H9 (cell line): ENCODE results near the gene ZNF425. TPM values are rescaled to one million over a fixed set of nuclear protein-coding genes. Genes with fewer than 3 reads are reported as not detected.

Experiments used
- DNase-seq: peaks from one replicate; pipeline ENCODE4 v3.0.0-alpha.2; 2017
- H2AFZ ChIP-seq: one replicate; pipeline ENCODE4 v1.6.1; 2013; ENCODE audit warnings: mild to moderate bottlenecking, low read length, control low read depth, moderate library complexity
- H2AK5ac ChIP-seq: 2 replicates; pipeline ENCODE4 v1.6.1; 2013; ENCODE audit warnings: low read length, control low read depth, mixed read lengths; ENCODE audit not compliant: insufficient read length
- H2BK120ac ChIP-seq: one replicate; pipeline ENCODE4 v1.6.1; 2013; ENCODE audit warnings: low read depth, mild to moderate bottlenecking, low read length, control low read depth, inconsistent platforms; ENCODE audit not compliant: poor library complexity, severe bottlenecking
- H2BK12ac ChIP-seq: 2 replicates; pipeline ENCODE4 v1.6.1; 2013; ENCODE audit warnings: low read length, control low read depth, mixed read lengths, low read depth; ENCODE audit not compliant: insufficient read length
- H2BK15ac ChIP-seq: 2 replicates; pipeline ENCODE4 v1.6.1; 2013; ENCODE audit warnings: low read depth, low read length, control low read depth
- H2BK20ac ChIP-seq: one replicate; pipeline ENCODE4 v1.6.1; 2013; ENCODE audit warnings: low read depth, mild to moderate bottlenecking, low read length, control low read depth, inconsistent platforms; ENCODE audit not compliant: poor library complexity, severe bottlenecking
- H2BK5ac ChIP-seq: 2 replicates; pipeline ENCODE4 v1.6.1; 2013; ENCODE audit warnings: low read length, control low read depth, mixed read lengths; ENCODE audit not compliant: insufficient read length
- H3K14ac ChIP-seq: 2 replicates; pipeline ENCODE4 v1.6.1; 2013; ENCODE audit warnings: low read length, control low read depth; ENCODE audit not compliant: insufficient read depth
- H3K18ac ChIP-seq: 2 replicates; pipeline ENCODE4 v1.6.1; 2013; ENCODE audit warnings: low read depth, mild to moderate bottlenecking, mixed read lengths, low read length, control low read depth; ENCODE audit not compliant: insufficient read length
- H3K23ac ChIP-seq: 2 replicates; pipeline ENCODE4 v1.6.1; 2013; ENCODE audit warnings: low read length, control low read depth, mixed read lengths, low read depth; ENCODE audit not compliant: insufficient read length
- H3K23me2 ChIP-seq: 2 replicates; pipeline ENCODE4 v1.6.1; 2013; ENCODE audit warnings: low read depth, mild to moderate bottlenecking, mixed read lengths, low read length, control low read depth; ENCODE audit not compliant: insufficient read length, poor library complexity, severe bottlenecking
- H3K27ac ChIP-seq: 2 replicates; pipeline ENCODE4 v1.5.1; 2013; ENCODE audit warnings: low read length, control low read depth, mixed read lengths, low read depth; ENCODE audit not compliant: insufficient read length
- H3K27me3 ChIP-seq: 2 replicates; pipeline ENCODE4 v1.6.1; 2013; ENCODE audit warnings: low read length, control low read depth, inconsistent platforms; ENCODE audit not compliant: insufficient read depth
- H3K4ac ChIP-seq: 2 replicates; pipeline ENCODE4 v1.6.1; 2013; ENCODE audit warnings: low read depth, mild to moderate bottlenecking, control low read depth, inconsistent platforms, low read length, moderate library complexity
- H3K4me1 ChIP-seq: 2 replicates; pipeline ENCODE4 v1.6.1; 2013; ENCODE audit warnings: low read length, control low read depth, inconsistent platforms; ENCODE audit not compliant: insufficient read depth
- H3K4me2 ChIP-seq: 2 replicates; pipeline ENCODE4 v1.6.1; 2013; ENCODE audit warnings: low read length, control low read depth, mixed read lengths; ENCODE audit not compliant: insufficient read length, insufficient read depth
- H3K56ac ChIP-seq: 2 replicates; pipeline ENCODE4 v1.6.1; 2013; ENCODE audit warnings: low read depth, mild to moderate bottlenecking, mixed read lengths, low read length, control low read depth; ENCODE audit not compliant: insufficient read length
- H3K79me1 ChIP-seq: 2 replicates; pipeline ENCODE4 v1.6.1; 2013; ENCODE audit warnings: low read depth, mild to moderate bottlenecking, moderate library complexity, low read length, control low read depth, inconsistent platforms; ENCODE audit not compliant: insufficient read depth, poor library complexity, severe bottlenecking
- H3K79me2 ChIP-seq: 2 replicates; pipeline ENCODE4 v1.6.1; 2013; ENCODE audit warnings: low read length, control low read depth, inconsistent platforms; ENCODE audit not compliant: insufficient read depth
- H3K9ac ChIP-seq: 2 replicates; pipeline ENCODE4 v1.6.1; 2013; ENCODE audit warnings: low read length, control low read depth, mixed read lengths; ENCODE audit not compliant: insufficient read length; ENCODE audit errors: extremely low read depth
- H3K9me3 ChIP-seq: one replicate; pipeline ENCODE4 v1.6.1; 2013; ENCODE audit warnings: low read depth, low read length, inconsistent platforms; ENCODE audit not compliant: control insufficient read depth
- H3T11ph ChIP-seq: one replicate; pipeline ENCODE4 v1.6.1; 2013; ENCODE audit warnings: mild to moderate bottlenecking, low read length, control low read depth, inconsistent platforms
- H4K20me1 ChIP-seq: one replicate; pipeline ENCODE4 v1.6.1; 2013; ENCODE audit not compliant: control insufficient read depth, insufficient read length, insufficient read depth
- H4K5ac ChIP-seq: 2 replicates; pipeline ENCODE4 v1.6.1; 2013; ENCODE audit warnings: low read depth, mild to moderate bottlenecking, mixed read lengths, low read length, control low read depth; ENCODE audit not compliant: insufficient read length
- H4K8ac ChIP-seq: replicated peaks from 2 replicates; pipeline ENCODE4 v1.6.1; 2013; ENCODE audit warnings: low read length, control low read depth, mixed read lengths, low read depth; ENCODE audit not compliant: insufficient read length
- H4K91ac ChIP-seq: 2 replicates; pipeline ENCODE4 v1.6.1; 2013; ENCODE audit warnings: low read depth, mild to moderate bottlenecking, moderate library complexity, mixed read lengths, low read length, control low read depth; ENCODE audit not compliant: insufficient read length
- H3K27ac Mint-ChIP-seq, 3 experiments: 2 replicates in 2 of 3; 3 replicates in 1 of 3; pipeline ENCODE4 v1.8.0; 2020 to 2021; ENCODE audit warnings: mixed read lengths in 3 of 3, mild to moderate bottlenecking in 1 of 3, moderate library complexity in 1 of 3
- H3K27me3 Mint-ChIP-seq: 2 replicates; pipeline ENCODE4 v1.8.0; 2021; ENCODE audit warnings: low read depth, mild to moderate bottlenecking, moderate library complexity, mixed read lengths
- H3K36me3 Mint-ChIP-seq, 3 experiments: 2 replicates in 2 of 3; 3 replicates in 1 of 3; pipeline ENCODE4 v1.8.0; 2020 to 2021; ENCODE audit warnings: low read depth in 3 of 3, mixed read lengths in 3 of 3; ENCODE audit not compliant: insufficient read depth in 1 of 3
- H3K4me1 Mint-ChIP-seq, 2 experiments: 2 replicates each; pipeline ENCODE4 v1.8.0; 2020; ENCODE audit warnings: mixed read lengths in 2 of 2
- H3K4me3 Mint-ChIP-seq, 2 experiments: 2 replicates in 1 of 2; 3 replicates in 1 of 2; pipeline ENCODE4 v1.8.0; 2020 to 2021; ENCODE audit warnings: mild to moderate bottlenecking in 2 of 2, mixed read lengths in 2 of 2, moderate library complexity in 1 of 2
- H3K9me3 Mint-ChIP-seq, 2 experiments: 2 replicates in 1 of 2; 3 replicates in 1 of 2; pipeline ENCODE4 v1.8.0; 2020; ENCODE audit warnings: mild to moderate bottlenecking in 2 of 2, mixed read lengths in 2 of 2, moderate library complexity in 1 of 2
- CTCF ChIP-seq: fragments of 200-600 bp; sonication (generic); conservative IDR thresholded peaks from 3 replicates; pipeline ENCODE4 v1.8.0; 2021; ENCODE audit warnings: antibody characterized with exemption, mild to moderate bottlenecking
- WGBS: extraction: QIAGEN DNeasy Blood & Tissue Kit; methylation state at CpG from one replicate; pipeline ENCODE4 v1.1.7; 2013; ENCODE audit warnings: missing lambda C conversion rate, low lambda C conversion rate, mixed read lengths; ENCODE audit not compliant: insufficient read length; ENCODE audit errors: extremely low coverage; 5-methylcytosine and 5-hydroxymethylcytosine counted together
- total RNA-seq: library from RNA; stranded (reverse); gene quantifications from 2 replicates; pipeline ENCODE4 v1.2.1, GENCODE V29; 2021

The ZNF425 gene
- total RNA-seq, 1 experiment from 2014 or later: 5.4 TPM

DNA sequence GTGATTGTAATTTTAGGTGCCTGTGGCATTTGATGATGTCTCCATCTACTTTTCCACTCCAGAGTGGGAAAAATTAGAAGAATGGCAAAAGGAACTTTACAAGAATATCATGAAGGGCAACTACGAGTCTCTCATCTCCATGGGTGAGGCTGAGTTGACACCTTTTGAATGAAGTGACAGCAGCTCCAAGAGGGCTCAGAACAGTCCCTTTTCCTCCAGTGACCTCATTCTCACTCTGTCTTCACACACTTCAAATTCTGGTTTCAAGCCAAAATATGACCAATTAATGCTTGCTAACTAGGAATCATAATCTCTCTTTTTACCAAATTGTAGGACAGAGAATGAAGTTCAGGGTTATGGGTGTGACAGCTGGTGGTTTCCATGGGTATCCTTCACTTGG lies 40.0 kb upstream of the ZNF425 start:
- H2BK120ac ChIP-seq: no peak overlapping the region
- DNase-seq: no peak
- no peaks in the 10 kb centered on the region for H3K9me3 ChIP-seq
- no peak overlapping the region for H3K23ac ChIP-seq
- H3K56ac ChIP-seq: no peak overlapping the region
- H3K4me1 Mint-ChIP-seq: no peaks in the 10 kb centered on the region
- H3K79me2 ChIP-seq: peaks cover 1% of the 10 kb centered on the region; the same call in 1 of the 2 replicates
- H3K36me3 Mint-ChIP-seq: peaks cover 63 to 94% (median 65%) of the 10 kb centered on the region in 3 experiments; a peak in 6 of 7 replicates
- H3K27ac ChIP-seq: no peak overlapping the region
- no peak overlapping the region for H2AFZ ChIP-seq
- no peak overlapping the region for H3K4me2 ChIP-seq
- no peak overlapping the region for H3T11ph ChIP-seq
- H3K9me3 Mint-ChIP-seq: no peaks in the 10 kb centered on the region
- no peak overlapping the region for H3K14ac ChIP-seq
- no peak overlapping the region for H2BK12ac ChIP-seq
- H3K23me2 ChIP-seq: no peaks in the 10 kb centered on the region
- no peak overlapping the region for H3K4ac ChIP-seq
- no peak overlapping the region for H2AK5ac ChIP-seq
- peaks cover 2% of the 10 kb centered on the region for H4K20me1 ChIP-seq
- no peak overlapping the region for H3K4me3 Mint-ChIP-seq
- H3K9ac ChIP-seq: no peak overlapping the region
- no peaks in the 10 kb centered on the region for H3K27me3 Mint-ChIP-seq
- H3K27ac Mint-ChIP-seq: no peak overlapping the region
- H3K4me1 ChIP-seq: no peaks in the 10 kb centered on the region
- H3K27me3 ChIP-seq: no peaks in the 10 kb centered on the region
- no CpG with 5 or more reads among the region's 1 CpG for WGBS
- H2BK15ac ChIP-seq: no peak overlapping the region
- H3K79me1 ChIP-seq: peaks cover 4% of the 10 kb centered on the region
- no peak overlapping the region for H4K8ac ChIP-seq
- no peak overlapping the region for H4K5ac ChIP-seq
- H2BK5ac ChIP-seq: no peak overlapping the region
- H3K18ac ChIP-seq: no peak overlapping the region
- H4K91ac ChIP-seq: no peak overlapping the region
- TF ChIP-seq CTCF: no peak
- no peak overlapping the region for H2BK20ac ChIP-seq
